Ureter (tissue), 1 donor: Measurements from ENCODE around the gene NLRP2B. TPM values are rescaled to one million over a fixed set of nuclear protein-coding genes. Genes with fewer than 3 reads are reported as not detected.
"Not testable (repeated sequence)": the region's sequence is repeated elsewhere in the genome, so short reads cannot be mapped to it uniquely, and the experiment has no call there.

Source experiments
- DNase-seq: peaks from one replicate; pipeline ENCODE4 v3.0.0-alpha.2; 2020; ENCODE audit warnings: low spot score
- total RNA-seq: library from RNA; stranded (reverse); gene quantifications from one replicate; pipeline ENCODE4 v1.2.4, GENCODE V29; 2023
- donor health status: DM: yes; HTN: yes; CAD: no.

The NLRP2B gene
- total RNA-seq: 0.16 TPM

GRCh38 chrX:57680160-57680559 lies at the start of gene NLRP2B:
Gene NLRP2B, minus strand, starts transcription at chrX:57680260.
- DNase-seq: no peak

- not testable (repeated sequence) for DNase-seq
Observed at GRCh38 chrX:57725995-57726394, 45.9 kb upstream of the NLRP2B start.

GRCh38 chrX:57681341-57681740 lies 1.3 kb upstream of the NLRP2B start:
- no peak for DNase-seq

GRCh38 chrX:57678686-57679428 lies 1.2 kb downstream of the NLRP2B start:
- DNase-seq: no peak

- DNase-seq: no peak
Observed at GRCh38 chrX:57677132-57677858, 2.8 kb downstream of the NLRP2B start.

GRCh38 chrX:57675320-57675719 lies 4.7 kb downstream of the NLRP2B start:
- DNase-seq: no peak

- DNase-seq: no peak
Observed at GRCh38 chrX:57674861-57675260, 5.2 kb downstream of the NLRP2B start.

- DNase-seq: no peak
Observed at GRCh38 chrX:57669961-57670360, 10.1 kb downstream of the NLRP2B start.

- no peak for DNase-seq
Observed at GRCh38 chrX:57667010-57667409, 13.1 kb downstream of the NLRP2B start.

GRCh38 chrX:57655065-57655464 lies 25.0 kb downstream of the NLRP2B start:
- DNase-seq: no peak

GRCh38 chrX:57652705-57653104 lies 27.4 kb downstream of the NLRP2B start:
- DNase-seq: no peak

GRCh38 chrX:57651169-57651919 lies 28.7 kb downstream of the NLRP2B start:
- DNase-seq: no peak

- DNase-seq: no peak
Observed at GRCh38 chrX:57647020-57647419, 33.0 kb downstream of the NLRP2B start.

- no peak for DNase-seq
Observed at GRCh38 chrX:57643698-57644097, 36.4 kb downstream of the NLRP2B start.

- no peak for DNase-seq
Observed at GRCh38 chrX:57641338-57641737, 38.7 kb downstream of the NLRP2B start.

- no peak for DNase-seq
Observed at GRCh38 chrX:57640674-57641016, 39.4 kb downstream of the NLRP2B start.

GRCh38 chrX:57629438-57629837 lies 50.6 kb downstream of the NLRP2B start:
- DNase-seq: not testable (repeated sequence)

Other genes starting within 250 kb of the NLRP2B start
- 9.4 TPM for gene ZXDB, start 88.2 kb downstream of the NLRP2B start, total RNA-seq
- gene ZXDA, start 230.2 kb upstream of the NLRP2B start, total RNA-seq: 6.7 TPM